DND-41 (cell line): Measurements from ENCODE around the gene RPS6KB2.
A peak's percentile ranks its signal among the peaks of the same experiment; 100 is the strongest.

Experiments
- ATAC-seq: fragments of 200-7000 bp; cut with Tn5 transposase; 3 replicates; pipeline ENCODE4 v1.9.1; 2021; ENCODE audit warnings: low read depth; ENCODE audit not compliant: insufficient read depth
- DNase-seq: peaks from one replicate; pipeline ENCODE4 v3.0.0-alpha.2; 2020
- H2AFZ ChIP-seq: 2 replicates; pipeline ENCODE4 v1.6.0; 2012; ENCODE audit warnings: low read depth, low read length
- H3K27ac ChIP-seq: 2 replicates; pipeline ENCODE4 v1.5.1; 2012; ENCODE audit warnings: low read length, inconsistent platforms
- H3K27me3 ChIP-seq: fragments of 200-600 bp; sonication (generic); 2 replicates; pipeline ENCODE4 v1.6.0; 2012; ENCODE audit warnings: low read length, mild to moderate bottlenecking, inconsistent platforms; ENCODE audit not compliant: insufficient read depth, poor library complexity
- H3K36me3 ChIP-seq: 2 replicates; pipeline ENCODE4 v1.5.1; 2012; ENCODE audit warnings: low read length, inconsistent platforms; ENCODE audit not compliant: insufficient read depth
- H3K4me1 ChIP-seq: 2 replicates; pipeline ENCODE4 v1.5.1; 2012; ENCODE audit warnings: mild to moderate bottlenecking, low read length; ENCODE audit not compliant: insufficient read depth
- H3K4me2 ChIP-seq: 2 replicates; pipeline ENCODE4 v1.6.0; 2012; ENCODE audit warnings: mild to moderate bottlenecking, moderate library complexity, low read length, inconsistent platforms; ENCODE audit not compliant: insufficient read depth
- H3K4me3 ChIP-seq, 2 experiments: fragments of 200-600 bp in 1 of 2; shearing (Covaris generic) in 1 of 2; 2 replicates each; pipeline ENCODE4 v1.5.1; 2012 to 2016; ENCODE audit warnings: inconsistent platforms in 2 of 2, low read length in 2 of 2, mild to moderate bottlenecking in 2 of 2, low read depth in 1 of 2, moderate library complexity in 1 of 2
- H3K79me2 ChIP-seq: 2 replicates; pipeline ENCODE4 v1.6.0; 2012; ENCODE audit warnings: low read length, inconsistent platforms; ENCODE audit not compliant: insufficient read depth
- H3K9ac ChIP-seq: 2 replicates; pipeline ENCODE4 v1.6.0; 2012; ENCODE audit warnings: low read depth, mild to moderate bottlenecking, inconsistent platforms, low read length, moderate library complexity
- H3K9me3 ChIP-seq: 2 replicates; pipeline ENCODE4 v1.5.1; 2012; ENCODE audit warnings: low read length, moderate library complexity, mild to moderate bottlenecking, inconsistent platforms; ENCODE audit not compliant: insufficient read depth, severe bottlenecking
- H4K20me1 ChIP-seq: 2 replicates; pipeline ENCODE4 v1.6.0; 2012; ENCODE audit warnings: low read length; ENCODE audit not compliant: insufficient read depth
- EZH2 ChIP-seq: IDR thresholded peaks from 3 replicates; pipeline ENCODE4 v1.6.1; 2012; ENCODE audit warnings: borderline replicate concordance, low read depth, mild to moderate bottlenecking, moderate library complexity, low read length, inconsistent platforms; ENCODE audit not compliant: severe bottlenecking
- TF ChIP-seq, protein P1 (sequence below): IDR thresholded peaks from 2 replicates; pipeline ENCODE4 v1.5.1; 2012; ENCODE audit warnings: borderline replicate concordance, low read length, moderate library complexity, mild to moderate bottlenecking; ENCODE audit not compliant: poor library complexity, severe bottlenecking; ENCODE audit errors: extremely low read depth

The RPS6KB2 gene

DNA sequence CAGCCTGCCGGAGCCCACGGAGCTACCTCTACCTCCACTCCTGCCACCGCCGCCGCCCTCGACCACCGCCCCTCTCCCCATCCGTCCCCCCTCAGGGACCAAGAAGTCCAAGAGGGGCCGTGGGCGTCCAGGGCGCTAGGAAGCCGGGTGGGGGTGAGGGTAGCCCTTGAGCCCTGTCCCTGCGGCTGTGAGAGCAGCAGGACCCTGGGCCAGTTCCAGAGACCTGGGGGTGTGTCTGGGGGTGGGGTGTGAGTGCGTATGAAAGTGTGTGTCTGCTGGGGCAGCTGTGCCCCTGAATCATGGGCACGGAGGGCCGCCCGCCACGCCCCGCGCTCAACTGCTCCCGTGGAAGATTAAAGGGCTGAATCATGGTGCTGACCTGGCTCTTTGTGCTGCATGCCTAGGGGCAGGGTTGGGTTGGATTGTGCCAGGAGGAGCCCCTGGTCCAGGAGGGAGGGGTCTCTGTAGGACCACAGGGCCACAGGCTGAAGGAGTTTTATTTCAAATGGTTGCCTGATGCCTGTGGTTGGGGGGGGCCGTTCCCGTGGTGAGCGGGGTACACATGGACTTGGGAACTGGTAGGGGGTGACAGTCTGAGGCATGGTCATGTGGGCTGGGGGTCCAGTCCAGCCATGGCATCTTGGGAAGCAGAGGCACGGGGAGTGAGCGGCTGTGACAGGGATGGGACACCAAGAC lies 6.9 kb downstream of the RPS6KB2 start:
- H3K9ac ChIP-seq = peak overlapping the region; percentile 99
- peaks cover 61% of the 10 kb centered on the region for H4K20me1 ChIP-seq
- no peak overlapping the region for H2AFZ ChIP-seq
- no peaks in the 10 kb centered on the region for H3K9me3 ChIP-seq
- TF ChIP-seq, protein P1, sequence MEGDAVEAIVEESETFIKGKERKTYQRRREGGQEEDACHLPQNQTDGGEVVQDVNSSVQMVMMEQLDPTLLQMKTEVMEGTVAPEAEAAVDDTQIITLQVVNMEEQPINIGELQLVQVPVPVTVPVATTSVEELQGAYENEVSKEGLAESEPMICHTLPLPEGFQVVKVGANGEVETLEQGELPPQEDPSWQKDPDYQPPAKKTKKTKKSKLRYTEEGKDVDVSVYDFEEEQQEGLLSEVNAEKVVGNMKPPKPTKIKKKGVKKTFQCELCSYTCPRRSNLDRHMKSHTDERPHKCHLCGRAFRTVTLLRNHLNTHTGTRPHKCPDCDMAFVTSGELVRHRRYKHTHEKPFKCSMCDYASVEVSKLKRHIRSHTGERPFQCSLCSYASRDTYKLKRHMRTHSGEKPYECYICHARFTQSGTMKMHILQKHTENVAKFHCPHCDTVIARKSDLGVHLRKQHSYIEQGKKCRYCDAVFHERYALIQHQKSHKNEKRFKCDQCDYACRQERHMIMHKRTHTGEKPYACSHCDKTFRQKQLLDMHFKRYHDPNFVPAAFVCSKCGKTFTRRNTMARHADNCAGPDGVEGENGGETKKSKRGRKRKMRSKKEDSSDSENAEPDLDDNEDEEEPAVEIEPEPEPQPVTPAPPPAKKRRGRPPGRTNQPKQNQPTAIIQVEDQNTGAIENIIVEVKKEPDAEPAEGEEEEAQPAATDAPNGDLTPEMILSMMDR = no peak
- TF ChIP-seq EZH2 = no peak
- H3K27ac ChIP-seq = peak overlapping the region; percentile 100
- DNase-seq (no peak), ATAC-seq (no peak)
- peaks cover 87% of the 10 kb centered on the region for H3K36me3 ChIP-seq
- H3K4me1 ChIP-seq = peaks cover 84% of the 10 kb centered on the region
- H3K79me2 ChIP-seq = peaks cover 94% of the 10 kb centered on the region
- H3K4me2 ChIP-seq = peak overlapping the region; percentile 99
- no peaks in the 10 kb centered on the region for H3K27me3 ChIP-seq
- peak overlapping the region in 1 of 2 experiments; percentile 85; a peak in 2 of 4 replicates for H3K4me3 ChIP-seq

DNA sequence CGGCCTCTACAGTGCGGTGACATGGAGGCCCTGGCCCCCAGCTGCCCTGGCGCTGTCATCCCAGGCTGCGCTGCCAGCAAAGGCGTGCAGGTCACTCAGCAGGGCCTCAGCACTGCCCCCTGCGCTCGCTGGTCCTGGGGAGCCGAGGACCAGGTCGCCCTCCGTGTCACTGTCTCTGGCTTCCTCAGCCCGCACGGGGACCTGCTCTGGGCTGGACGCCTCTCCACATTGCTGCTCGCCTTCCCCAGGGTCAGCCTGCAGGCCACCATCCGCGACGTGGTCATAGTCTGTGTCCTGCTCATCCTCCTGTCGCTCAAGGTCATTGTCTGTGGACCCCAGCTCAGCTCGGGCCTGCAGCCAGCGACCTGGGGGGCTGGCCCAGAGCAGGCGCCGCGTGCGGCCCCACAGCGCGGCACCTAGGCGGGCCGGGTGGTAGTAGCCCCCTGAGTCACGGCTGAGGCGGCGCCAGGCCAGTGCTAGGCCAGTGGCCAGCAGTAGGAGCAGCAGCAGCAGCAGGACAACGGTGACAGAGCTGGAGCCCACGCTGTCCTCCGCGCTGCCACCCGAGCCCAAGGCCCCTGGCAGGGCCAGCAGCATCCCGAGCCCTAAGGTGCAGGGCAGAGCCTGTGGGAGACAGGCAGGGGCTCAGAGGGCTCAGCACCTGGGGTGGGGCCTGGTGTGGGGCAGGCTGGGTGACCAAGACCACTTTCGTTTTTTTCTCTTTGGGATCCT lies 7.6 kb downstream of the RPS6KB2 start:
- Histone ChIP-seq H3K27me3 (no peaks in the 10 kb centered on the region), H3K4me1 (peaks cover 79% of the 10 kb centered on the region), H2AFZ (no peak overlapping the region), H3K4me2 (peak overlapping the region; percentile 99), H3K27ac (peak overlapping the region; percentile 100), H3K9me3 (no peaks in the 10 kb centered on the region), H3K79me2 (peaks cover 89% of the 10 kb centered on the region), H4K20me1 (peaks cover 57% of the 10 kb centered on the region), H3K36me3 (peaks cover 82% of the 10 kb centered on the region), H3K9ac (peak overlapping the region; percentile 99), H3K4me3 (peak overlapping the region; percentile 85 to 92)
- DNase-seq (no peak), ATAC-seq (no peak)
- TF ChIP-seq, protein P1 = no peak
- TF ChIP-seq EZH2 = no peak

DNA sequence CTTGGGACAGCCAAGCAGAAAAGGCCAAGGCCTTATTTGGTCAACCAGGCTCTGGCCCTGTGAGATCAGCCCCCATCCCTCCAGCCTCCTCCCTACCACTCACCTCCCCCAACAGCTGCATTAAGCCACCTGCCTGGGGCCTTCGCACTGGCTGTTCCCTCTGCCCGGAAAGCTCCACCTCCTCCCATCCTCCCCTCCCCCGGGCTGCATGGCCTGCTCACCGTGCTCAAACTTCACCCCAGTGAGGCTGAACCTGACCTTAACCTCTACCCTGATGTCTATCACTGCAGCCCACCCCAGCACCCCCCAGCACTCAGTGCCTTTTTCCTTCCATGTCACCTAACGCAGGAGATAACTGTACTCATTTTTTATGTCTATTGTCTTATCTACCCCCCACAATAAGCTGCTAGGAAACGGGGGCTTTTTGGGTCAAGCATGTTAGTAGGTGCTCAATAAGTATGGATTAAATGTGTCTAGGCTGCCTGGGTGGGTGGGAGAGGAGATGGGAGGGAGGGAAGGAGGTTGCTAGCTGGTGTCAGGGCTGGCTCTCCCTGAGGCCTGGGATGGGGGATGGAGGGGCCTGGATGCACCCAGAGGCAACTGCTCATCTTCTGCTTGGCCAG lies 8.3 kb downstream of the RPS6KB2 start:
- H3K27ac ChIP-seq = peak overlapping the region; percentile 100

More for the DNA sequence above, 8.3 kb downstream of the RPS6KB2 start:
- H4K20me1 ChIP-seq = peaks cover 57% of the 10 kb centered on the region
- peak overlapping the region; percentile 99 for H3K9ac ChIP-seq
- peaks cover 77% of the 10 kb centered on the region for H3K36me3 ChIP-seq
- peaks cover 84% of the 10 kb centered on the region for H3K79me2 ChIP-seq
- H2AFZ ChIP-seq = no peak overlapping the region
- peak overlapping the region; percentile 85 to 92 for H3K4me3 ChIP-seq
- no peaks in the 10 kb centered on the region for H3K27me3 ChIP-seq
- peak; percentile 86 for DNase-seq
- peaks cover 74% of the 10 kb centered on the region for H3K4me1 ChIP-seq
- no peaks in the 10 kb centered on the region for H3K9me3 ChIP-seq
- H3K4me2 ChIP-seq = peak overlapping the region; percentile 99
- ATAC-seq = peak; percentile 47
- TF ChIP-seq, protein P1 = no peak
- no peak for TF ChIP-seq EZH2
